HUES6 (cell line): ENCODE results near the gene SNX13.

Experiments used
- H3K27ac ChIP-seq: 2 replicates; pipeline ENCODE4 v1.7.0; 2013; ENCODE audit warnings: low read depth, mild to moderate bottlenecking, low read length, inconsistent platforms
- H3K27me3 ChIP-seq: 2 replicates; pipeline ENCODE4 v1.6.1; 2013; ENCODE audit warnings: low read length; ENCODE audit not compliant: control insufficient read depth, insufficient read depth
- H3K36me3 ChIP-seq: 2 replicates; pipeline ENCODE4 v1.6.1; 2013; ENCODE audit warnings: low read length; ENCODE audit not compliant: control insufficient read depth, insufficient read depth
- H3K4me1 ChIP-seq: 2 replicates; pipeline ENCODE4 v1.6.1; 2013; ENCODE audit warnings: low read length; ENCODE audit not compliant: control insufficient read depth, insufficient read depth
- H3K4me3 ChIP-seq: 2 replicates; pipeline ENCODE4 v1.5.1; 2013; ENCODE audit warnings: low read depth, low read length
- H3K9ac ChIP-seq: one replicate; pipeline ENCODE4 v1.6.1; 2013; ENCODE audit warnings: mild to moderate bottlenecking, low read length
- H3K9me3 ChIP-seq: 2 replicates; pipeline ENCODE4 v1.6.1; 2013; ENCODE audit warnings: low read depth, low read length; ENCODE audit not compliant: control insufficient read depth, insufficient read depth

Gene SNX13

GRCh38 chr7:17741426-17741825, 198.9 kb downstream of the SNX13 start:
- Histone ChIP-seq H3K27me3 (no peaks in the 10 kb centered on the region), H3K4me1 (no peaks in the 10 kb centered on the region), H3K9me3 (no peaks in the 10 kb centered on the region), H3K36me3 (no peaks in the 10 kb centered on the region), H3K9ac (no peak overlapping the region), H3K4me3 (no peak overlapping the region), H3K27ac (no peak overlapping the region)
